Measurements from ENCODE around the gene SH3RF3. TPM values are rescaled to one million over a fixed set of nuclear protein-coding genes. Genes with fewer than 3 reads are reported as not detected.

The SH3RF3 gene
- total and polyA plus RNA-seq, 10 of the 15 experiments (the other 5 are each of a cell fraction or from before 2014, with no cell fraction given) = 0.08 to 8.8 (median 2.3) TPM

DNA sequence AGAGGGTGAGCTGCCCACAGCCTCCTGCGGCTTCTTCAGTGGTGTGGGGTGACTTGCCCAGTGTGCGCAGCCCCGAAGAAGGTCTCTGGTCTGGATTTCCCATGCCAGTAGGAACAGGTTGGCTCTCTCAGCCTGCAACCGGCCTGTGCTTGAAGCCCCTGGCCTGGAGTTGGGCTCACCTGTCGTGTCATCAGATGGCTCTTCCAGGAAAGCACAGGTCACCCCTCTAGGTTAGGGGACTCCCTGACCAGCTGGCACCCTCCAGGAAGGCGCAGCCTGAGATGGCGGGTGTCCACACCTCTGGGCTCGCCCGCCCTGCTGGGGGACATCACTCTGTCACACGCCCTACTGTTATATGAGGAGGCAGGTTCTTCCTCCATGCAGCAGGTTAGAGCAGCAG lies 304.9 kb downstream of the SH3RF3 start (continued):
- TF ChIP-seq, protein P1, sequence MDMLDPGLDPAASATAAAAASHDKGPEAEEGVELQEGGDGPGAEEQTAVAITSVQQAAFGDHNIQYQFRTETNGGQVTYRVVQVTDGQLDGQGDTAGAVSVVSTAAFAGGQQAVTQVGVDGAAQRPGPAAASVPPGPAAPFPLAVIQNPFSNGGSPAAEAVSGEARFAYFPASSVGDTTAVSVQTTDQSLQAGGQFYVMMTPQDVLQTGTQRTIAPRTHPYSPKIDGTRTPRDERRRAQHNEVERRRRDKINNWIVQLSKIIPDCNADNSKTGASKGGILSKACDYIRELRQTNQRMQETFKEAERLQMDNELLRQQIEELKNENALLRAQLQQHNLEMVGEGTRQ (IDR thresholded peaks at IDR 0.05; ENCODE audit: borderline replicate concordance, low read depth, low read length) = no peak
- TF ChIP-seq, protein P2, sequence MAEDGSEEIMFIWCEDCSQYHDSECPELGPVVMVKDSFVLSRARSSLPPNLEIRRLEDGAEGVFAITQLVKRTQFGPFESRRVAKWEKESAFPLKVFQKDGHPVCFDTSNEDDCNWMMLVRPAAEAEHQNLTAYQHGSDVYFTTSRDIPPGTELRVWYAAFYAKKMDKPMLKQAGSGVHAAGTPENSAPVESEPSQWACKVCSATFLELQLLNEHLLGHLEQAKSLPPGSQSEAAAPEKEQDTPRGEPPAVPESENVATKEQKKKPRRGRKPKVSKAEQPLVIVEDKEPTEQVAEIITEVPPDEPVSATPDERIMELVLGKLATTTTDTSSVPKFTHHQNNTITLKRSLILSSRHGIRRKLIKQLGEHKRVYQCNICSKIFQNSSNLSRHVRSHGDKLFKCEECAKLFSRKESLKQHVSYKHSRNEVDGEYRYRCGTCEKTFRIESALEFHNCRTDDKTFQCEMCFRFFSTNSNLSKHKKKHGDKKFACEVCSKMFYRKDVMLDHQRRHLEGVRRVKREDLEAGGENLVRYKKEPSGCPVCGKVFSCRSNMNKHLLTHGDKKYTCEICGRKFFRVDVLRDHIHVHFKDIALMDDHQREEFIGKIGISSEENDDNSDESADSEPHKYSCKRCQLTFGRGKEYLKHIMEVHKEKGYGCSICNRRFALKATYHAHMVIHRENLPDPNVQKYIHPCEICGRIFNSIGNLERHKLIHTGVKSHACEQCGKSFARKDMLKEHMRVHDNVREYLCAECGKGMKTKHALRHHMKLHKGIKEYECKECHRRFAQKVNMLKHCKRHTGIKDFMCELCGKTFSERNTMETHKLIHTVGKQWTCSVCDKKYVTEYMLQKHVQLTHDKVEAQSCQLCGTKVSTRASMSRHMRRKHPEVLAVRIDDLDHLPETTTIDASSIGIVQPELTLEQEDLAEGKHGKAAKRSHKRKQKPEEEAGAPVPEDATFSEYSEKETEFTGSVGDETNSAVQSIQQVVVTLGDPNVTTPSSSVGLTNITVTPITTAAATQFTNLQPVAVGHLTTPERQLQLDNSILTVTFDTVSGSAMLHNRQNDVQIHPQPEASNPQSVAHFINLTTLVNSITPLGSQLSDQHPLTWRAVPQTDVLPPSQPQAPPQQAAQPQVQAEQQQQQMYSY (CRISPR knock-in tag; IDR thresholded peaks at IDR 0.05) = no peak
- no peak for TF ChIP-seq SMAD5 (IDR thresholded peaks at IDR 0.05; ENCODE audit: low read depth)
- TF ChIP-seq, protein P3, sequence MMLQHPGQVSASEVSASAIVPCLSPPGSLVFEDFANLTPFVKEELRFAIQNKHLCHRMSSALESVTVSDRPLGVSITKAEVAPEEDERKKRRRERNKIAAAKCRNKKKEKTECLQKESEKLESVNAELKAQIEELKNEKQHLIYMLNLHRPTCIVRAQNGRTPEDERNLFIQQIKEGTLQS (IDR thresholded peaks at IDR 0.05; ENCODE audit: borderline replicate concordance, extremely low read depth, low read depth, low read length) = no peak
- TF ChIP-seq NFYA (IDR thresholded peaks at IDR 0.05; ENCODE audit: borderline replicate concordance, low read depth, low read length) = no peak
- TF ChIP-seq, protein P4, sequence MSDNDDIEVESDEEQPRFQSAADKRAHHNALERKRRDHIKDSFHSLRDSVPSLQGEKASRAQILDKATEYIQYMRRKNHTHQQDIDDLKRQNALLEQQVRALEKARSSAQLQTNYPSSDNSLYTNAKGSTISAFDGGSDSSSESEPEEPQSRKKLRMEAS (IDR thresholded peaks at IDR 0.05; ENCODE audit: low read depth, low read length) = no peak
- no peak for TF ChIP-seq HDAC6 (IDR thresholded peaks at IDR 0.05; ENCODE audit: unreplicated experiment)
- TF ChIP-seq, protein P5, sequence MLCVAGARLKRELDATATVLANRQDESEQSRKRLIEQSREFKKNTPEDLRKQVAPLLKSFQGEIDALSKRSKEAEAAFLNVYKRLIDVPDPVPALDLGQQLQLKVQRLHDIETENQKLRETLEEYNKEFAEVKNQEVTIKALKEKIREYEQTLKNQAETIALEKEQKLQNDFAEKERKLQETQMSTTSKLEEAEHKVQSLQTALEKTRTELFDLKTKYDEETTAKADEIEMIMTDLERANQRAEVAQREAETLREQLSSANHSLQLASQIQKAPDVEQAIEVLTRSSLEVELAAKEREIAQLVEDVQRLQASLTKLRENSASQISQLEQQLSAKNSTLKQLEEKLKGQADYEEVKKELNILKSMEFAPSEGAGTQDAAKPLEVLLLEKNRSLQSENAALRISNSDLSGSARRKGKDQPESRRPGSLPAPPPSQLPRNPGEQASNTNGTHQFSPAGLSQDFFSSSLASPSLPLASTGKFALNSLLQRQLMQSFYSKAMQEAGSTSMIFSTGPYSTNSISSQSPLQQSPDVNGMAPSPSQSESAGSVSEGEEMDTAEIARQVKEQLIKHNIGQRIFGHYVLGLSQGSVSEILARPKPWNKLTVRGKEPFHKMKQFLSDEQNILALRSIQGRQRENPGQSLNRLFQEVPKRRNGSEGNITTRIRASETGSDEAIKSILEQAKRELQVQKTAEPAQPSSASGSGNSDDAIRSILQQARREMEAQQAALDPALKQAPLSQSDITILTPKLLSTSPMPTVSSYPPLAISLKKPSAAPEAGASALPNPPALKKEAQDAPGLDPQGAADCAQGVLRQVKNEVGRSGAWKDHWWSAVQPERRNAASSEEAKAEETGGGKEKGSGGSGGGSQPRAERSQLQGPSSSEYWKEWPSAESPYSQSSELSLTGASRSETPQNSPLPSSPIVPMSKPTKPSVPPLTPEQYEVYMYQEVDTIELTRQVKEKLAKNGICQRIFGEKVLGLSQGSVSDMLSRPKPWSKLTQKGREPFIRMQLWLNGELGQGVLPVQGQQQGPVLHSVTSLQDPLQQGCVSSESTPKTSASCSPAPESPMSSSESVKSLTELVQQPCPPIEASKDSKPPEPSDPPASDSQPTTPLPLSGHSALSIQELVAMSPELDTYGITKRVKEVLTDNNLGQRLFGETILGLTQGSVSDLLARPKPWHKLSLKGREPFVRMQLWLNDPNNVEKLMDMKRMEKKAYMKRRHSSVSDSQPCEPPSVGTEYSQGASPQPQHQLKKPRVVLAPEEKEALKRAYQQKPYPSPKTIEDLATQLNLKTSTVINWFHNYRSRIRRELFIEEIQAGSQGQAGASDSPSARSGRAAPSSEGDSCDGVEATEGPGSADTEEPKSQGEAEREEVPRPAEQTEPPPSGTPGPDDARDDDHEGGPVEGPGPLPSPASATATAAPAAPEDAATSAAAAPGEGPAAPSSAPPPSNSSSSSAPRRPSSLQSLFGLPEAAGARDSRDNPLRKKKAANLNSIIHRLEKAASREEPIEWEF (IDR thresholded peaks at IDR 0.05; ENCODE audit: insufficient replicate concordance, low read depth, low read length) = no peak
- no peak for TF ChIP-seq MYC (IDR thresholded peaks at IDR 0.05; ENCODE audit: insufficient read depth, insufficient read length, insufficient replicate concordance, low read length, severe bottlenecking)
- TF ChIP-seq SUZ12 (IDR thresholded peaks at IDR 0.05; ENCODE audit: unreplicated experiment) = no peak
- TF ChIP-seq POLR2AphosphoS5 (IDR thresholded peaks at IDR 0.05; ENCODE audit: low read length) = no peak
- TF ChIP-seq HCFC1 (IDR thresholded peaks at IDR 0.05; ENCODE audit: low read length) = no peak

All from GM12878 (cell line).